Ascending aorta (tissue), 2 donors: ENCODE data around the gene LIN7B. TPM values are rescaled to one million over a fixed set of nuclear protein-coding genes. Genes with fewer than 3 reads are reported as not detected.

Experiments used
- DNase-seq, 2 donors: peaks; one replicate each; pipeline ENCODE4 v3.0.0-alpha.2; 2019; ENCODE audit warnings: low spot score in 2 of 2
- H3K27ac ChIP-seq, 2 donors: fragments of 200-600 bp; sonication (generic); one replicate each; pipeline ENCODE4 v1.5.1; 2016 to 2017; ENCODE audit warnings: mild to moderate bottlenecking in 1 of 2
- H3K27me3 ChIP-seq: fragments of 200-600 bp; sonication (generic); one replicate; pipeline ENCODE4 v1.5.1; 2017
- H3K36me3 ChIP-seq, 2 donors: fragments of 200-600 bp; sonication (generic); one replicate each; pipeline ENCODE4 v1.5.1; 2016
- H3K4me1 ChIP-seq, 2 donors: fragments of 200-600 bp; sonication (generic); one replicate each; pipeline ENCODE4 v1.5.1; 2016 to 2017; ENCODE audit warnings: mild to moderate bottlenecking in 1 of 2
- H3K4me3 ChIP-seq, 2 donors: fragments of 200-600 bp; sonication (generic); one replicate each; pipeline ENCODE4 v1.5.1; 2016 to 2017; ENCODE audit warnings: mild to moderate bottlenecking in 1 of 2
- H3K9me3 ChIP-seq, 2 donors: fragments of 200-600 bp; sonication (generic); one replicate each; pipeline ENCODE4 v1.5.1; 2016
- intact Hi-C: fragments of 100-400 bp; cut with DNase I; formaldehyde crosslinking; loops from one replicate; pipeline ENCODE4 v1.15.1; 2023
- total RNA-seq: library from RNA; depleted of rRNA; stranded (reverse); fragments of >200 nt; gene quantifications from one replicate; pipeline ENCODE4 v1.1.0, GENCODE V29; 2016
- TF ChIP-seq, protein P1 (sequence below), 3 experiments: fragments of 200-600 bp in 2 of 3; fragments of 450-650 bp in 1 of 3; sonication (generic) in 2 of 3; IDR thresholded peaks; one replicate each; pipeline ENCODE4 v1.5.1; 2016 to 2019; ENCODE audit warnings: antibody characterized with exemption in 3 of 3, mild to moderate bottlenecking in 1 of 3, moderate library complexity in 1 of 3

LIN7B gene
- total RNA-seq, 1 donor from 2014 or later: 42.1 TPM

DNA sequence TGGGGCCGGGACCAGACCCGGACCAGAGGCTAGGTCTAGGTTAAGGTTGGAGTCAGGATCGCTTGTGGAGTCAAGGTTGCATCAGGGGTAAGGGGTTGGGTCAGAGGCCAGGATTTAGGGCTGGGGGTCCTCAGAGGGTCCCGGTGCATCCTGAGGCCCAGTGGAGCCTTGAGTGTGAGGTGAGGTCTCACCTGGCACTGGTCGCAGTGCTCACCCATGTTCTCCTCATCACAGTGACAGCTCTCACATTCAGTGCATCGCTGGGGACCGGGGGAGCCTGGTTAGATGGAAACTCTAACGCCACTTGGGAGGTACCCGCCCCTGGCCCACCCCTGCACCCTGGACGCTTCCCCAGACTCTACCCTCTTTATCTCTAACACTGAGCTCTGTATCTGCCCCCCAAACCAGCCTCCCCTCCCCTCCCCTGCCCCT lies 38.0 kb downstream of the LIN7B start:
- Histone ChIP-seq H3K36me3 (no peaks in the 10 kb centered on the region), H3K4me3 (no peak overlapping the region), H3K27me3 (no peaks in the 10 kb centered on the region), H3K27ac (peak overlapping the region; percentile 4 to 82), H3K9me3 (no peaks in the 10 kb centered on the region), H3K4me1 (peaks cover 5 to 18% of the 10 kb centered on the region in 2 donors)
- intact Hi-C loops: no loop called here
- no peak for DNase-seq
- TF ChIP-seq, protein P1, sequence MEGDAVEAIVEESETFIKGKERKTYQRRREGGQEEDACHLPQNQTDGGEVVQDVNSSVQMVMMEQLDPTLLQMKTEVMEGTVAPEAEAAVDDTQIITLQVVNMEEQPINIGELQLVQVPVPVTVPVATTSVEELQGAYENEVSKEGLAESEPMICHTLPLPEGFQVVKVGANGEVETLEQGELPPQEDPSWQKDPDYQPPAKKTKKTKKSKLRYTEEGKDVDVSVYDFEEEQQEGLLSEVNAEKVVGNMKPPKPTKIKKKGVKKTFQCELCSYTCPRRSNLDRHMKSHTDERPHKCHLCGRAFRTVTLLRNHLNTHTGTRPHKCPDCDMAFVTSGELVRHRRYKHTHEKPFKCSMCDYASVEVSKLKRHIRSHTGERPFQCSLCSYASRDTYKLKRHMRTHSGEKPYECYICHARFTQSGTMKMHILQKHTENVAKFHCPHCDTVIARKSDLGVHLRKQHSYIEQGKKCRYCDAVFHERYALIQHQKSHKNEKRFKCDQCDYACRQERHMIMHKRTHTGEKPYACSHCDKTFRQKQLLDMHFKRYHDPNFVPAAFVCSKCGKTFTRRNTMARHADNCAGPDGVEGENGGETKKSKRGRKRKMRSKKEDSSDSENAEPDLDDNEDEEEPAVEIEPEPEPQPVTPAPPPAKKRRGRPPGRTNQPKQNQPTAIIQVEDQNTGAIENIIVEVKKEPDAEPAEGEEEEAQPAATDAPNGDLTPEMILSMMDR (IDR thresholded peaks at IDR 0.05): no peak

DNA sequence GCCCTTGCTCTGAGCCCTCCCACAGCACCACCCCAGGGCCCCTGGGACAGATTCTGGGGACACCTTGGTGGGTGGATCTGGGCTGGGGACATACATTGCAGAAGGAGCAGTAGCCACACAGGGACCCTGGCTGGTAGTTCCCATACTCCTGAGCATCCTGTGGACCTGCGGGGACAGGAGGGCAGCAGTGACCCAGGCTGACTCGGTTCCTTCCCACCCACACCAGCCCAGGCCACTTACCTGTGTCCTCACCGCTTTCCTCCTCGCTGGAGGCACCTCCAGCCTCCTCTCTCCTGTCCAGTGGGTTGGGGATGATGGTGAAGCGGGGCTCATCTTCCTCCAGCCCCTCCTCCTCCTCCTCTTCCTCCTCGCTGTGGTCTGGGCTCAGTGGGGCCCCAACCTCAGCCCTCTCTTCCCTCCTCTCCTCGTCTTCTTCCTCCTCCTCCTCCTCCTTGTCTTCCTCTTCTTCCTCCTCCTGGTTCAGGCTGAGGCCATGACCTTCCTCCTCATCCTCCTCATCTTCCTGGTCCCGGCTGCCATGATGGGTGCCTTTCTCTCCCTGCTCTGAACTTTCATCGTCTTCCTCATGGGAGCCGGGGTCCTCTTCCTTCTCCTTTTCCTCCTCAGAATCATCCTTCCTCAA lies 39.1 kb downstream of the LIN7B start:
- intact Hi-C loops: no loop called here
- Histone ChIP-seq H3K36me3 (no peaks in the 10 kb centered on the region), H3K4me1 (peaks cover 5 to 18% of the 10 kb centered on the region in 2 donors), H3K27ac (no peak overlapping the region), H3K9me3 (no peaks in the 10 kb centered on the region), H3K4me3 (no peak overlapping the region), H3K27me3 (no peaks in the 10 kb centered on the region)
- no peak for DNase-seq
- TF ChIP-seq, protein P1 (IDR thresholded peaks at IDR 0.05): no peak

DNA sequence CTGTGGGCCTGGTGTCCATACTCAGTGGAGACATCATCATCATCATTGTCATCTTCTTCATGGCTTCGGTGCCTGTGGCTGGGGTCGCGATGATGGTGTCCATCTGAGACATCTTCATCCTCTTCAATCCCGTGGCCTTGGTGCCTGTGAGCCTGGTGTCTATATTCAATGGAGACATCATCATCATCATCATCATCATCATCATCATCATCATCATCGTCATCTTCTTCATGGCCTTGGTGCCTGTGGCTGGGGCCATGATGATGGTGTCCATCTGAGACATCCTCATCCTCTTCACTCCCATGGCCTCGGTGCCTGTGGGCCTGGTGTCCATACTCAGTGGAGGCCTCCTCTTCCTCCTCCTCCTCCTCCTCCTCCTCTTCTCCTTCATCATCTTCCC lies 40.1 kb downstream of the LIN7B start:
- Histone ChIP-seq H3K9me3 (no peaks in the 10 kb centered on the region), H3K27ac (peak overlapping the region in 1 of 2 donors; percentile 60), H3K4me3 (no peak overlapping the region), H3K4me1 (peaks cover 3 to 11% of the 10 kb centered on the region in 2 donors), H3K27me3 (no peaks in the 10 kb centered on the region), H3K36me3 (no peaks in the 10 kb centered on the region)
- TF ChIP-seq, protein P1 (IDR thresholded peaks at IDR 0.05): no peak
- intact Hi-C loops: no loop called here
- no peak for DNase-seq

DNA sequence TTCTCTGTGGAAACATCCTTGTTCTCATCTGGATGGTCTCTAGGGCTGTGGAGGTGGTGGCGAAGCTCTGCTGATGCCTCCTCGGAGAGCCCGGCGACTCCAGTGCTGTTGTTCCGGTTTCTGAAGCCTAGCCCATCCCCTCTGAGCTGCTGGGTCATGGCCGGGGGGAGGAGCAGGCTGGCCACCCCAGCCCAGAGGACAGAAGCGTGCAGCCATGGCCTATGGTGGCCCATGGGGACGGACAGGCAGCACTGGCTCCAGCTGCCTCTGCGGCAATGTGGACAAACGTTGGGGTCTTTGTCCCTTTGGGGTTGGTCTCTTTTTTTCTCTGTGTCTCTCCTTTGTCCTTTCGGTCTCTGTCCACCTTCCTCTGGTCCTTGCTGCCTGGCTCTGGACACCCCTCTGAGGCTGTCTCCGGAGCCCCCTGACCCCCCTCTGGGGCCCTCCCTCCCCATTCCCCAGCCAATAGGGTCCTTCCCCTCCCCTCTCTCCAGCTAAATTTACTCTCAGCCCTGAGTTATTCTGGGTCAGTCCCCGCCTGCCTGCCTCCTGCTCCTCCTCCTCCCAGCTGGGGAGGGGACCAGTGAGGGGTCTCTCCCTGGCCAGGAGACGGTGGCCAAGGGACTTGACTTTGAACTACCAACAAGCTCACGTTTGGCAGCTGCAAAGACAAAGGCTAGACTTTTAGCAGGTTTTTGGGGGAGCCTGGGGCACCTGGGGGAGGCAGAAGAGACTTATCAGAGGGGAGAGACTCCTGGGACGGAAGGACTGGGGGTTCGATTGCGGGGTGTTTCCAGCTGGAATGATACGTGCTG lies 41.0 kb downstream of the LIN7B start, which contains the start of gene HRC:
Gene HRC (minus strand): TSS at position 392 of the 815 bp plus-strand sequence. CDS start 159 bp downstream, at position 233.
- Histone ChIP-seq H3K4me3 (no peak within 1 kb of the TSS), H3K9me3 (no peaks in the 10 kb centered on the region), H3K27ac (peak within 1 kb of the TSS; percentile 56 to 60), H3K27me3 (no peaks in the 10 kb centered on the region), H3K36me3 (no peaks in the 10 kb centered on the region), H3K4me1 (peaks cover 0 to 9% of the 10 kb centered on the region in 2 donors)
- DNase-seq: no peak
- TF ChIP-seq, protein P1 (IDR thresholded peaks at IDR 0.05): no peak
- intact Hi-C loops: no loop called here

DNA sequence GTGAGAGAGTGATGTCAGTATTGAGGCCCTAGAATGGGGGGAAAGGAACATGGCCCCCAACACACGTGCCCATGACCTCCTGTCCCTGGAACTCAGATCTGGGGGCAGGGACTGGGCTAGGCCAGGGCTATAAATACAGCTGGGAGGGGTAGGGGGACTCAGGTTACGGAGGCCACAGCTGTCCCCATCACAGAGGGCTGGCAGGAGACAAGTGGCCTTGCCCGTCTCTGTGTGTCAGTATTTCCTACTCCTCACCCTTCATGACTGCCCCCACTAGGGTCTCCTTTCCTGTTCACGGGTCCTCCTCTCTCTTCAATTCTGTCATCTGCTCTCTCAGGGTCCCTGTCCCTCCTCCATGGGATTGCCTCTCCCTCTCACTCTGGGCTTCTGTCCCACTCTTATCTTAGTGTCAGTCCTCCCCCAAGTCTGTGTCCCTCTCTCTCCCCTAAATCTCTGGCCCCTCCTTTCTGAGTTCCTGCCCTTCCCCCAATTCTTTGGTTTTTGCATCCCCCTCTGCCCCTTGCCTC lies 41.7 kb downstream of the LIN7B start:
- no peaks in the 10 kb centered on the region for H3K27me3 ChIP-seq
- no peak for DNase-seq
- H3K36me3 ChIP-seq: no peaks in the 10 kb centered on the region
- peaks cover 0 to 5% of the 10 kb centered on the region in 2 donors for H3K4me1 ChIP-seq
- H3K4me3 ChIP-seq: no peak overlapping the region
- H3K9me3 ChIP-seq: no peaks in the 10 kb centered on the region
- peak overlapping the region; percentile 56 to 60 for H3K27ac ChIP-seq
- intact Hi-C loops: no loop called here
- TF ChIP-seq, protein P1 (IDR thresholded peaks at IDR 0.05): no peak
